A549 (cell line): ENCODE measurements around the gene EIF4G3. TPM values are rescaled to one million over a fixed set of nuclear protein-coding genes. Genes with fewer than 3 reads are reported as not detected.
"Not testable (repeated sequence)": the region's sequence is repeated elsewhere in the genome, so short reads cannot be mapped to it uniquely, and the experiment has no call there.

Experiments
- ATAC-seq, 2 experiments: fragments of 200-7000 bp in 1 of 2; fragments of >200 bp in 1 of 2; cut with Nextera tagmentation in 1 of 2; cut with Tn5 transposase in 1 of 2; 3 replicates each; pipeline versions ENCODE4 v1.8.0 to v1.9.1; 2018 to 2020; ENCODE audit warnings: mild to moderate bottlenecking in 1 of 2, moderate library complexity in 1 of 2
- CTCF ChIA-PET: fragments of 300-600 bp; sonication (Branson Sonifier 250); formaldehyde crosslinking; extraction: SDS; loops from one replicate; lab custom pipeline; 2021; ENCODE audit warnings: antibody characterized with exemption, inconsistent platforms; lab: Yijun Ruan, JAX
- POLR2A ChIA-PET: fragments of 350-600 bp; formaldehyde crosslinking; extraction: SDS; loops from one replicate; lab custom pipeline; 2021; ENCODE audit warnings: antibody characterized with exemption, inconsistent platforms; lab: Yijun Ruan, JAX
- DNase-seq, 2 experiments: peaks; one replicate each; pipeline versions ENCODE4 v3.0.0 to v3.0.0-alpha.2; 2011 to 2016; ENCODE audit warnings: low read depth in 1 of 2, low spot score in 1 of 2
- FAIRE-seq: peaks from 2 replicates; lab custom pipeline; 2011; peaks lifted over from hg19 to GRCh38; lab: Jason Lieb, UNC
- H3K27ac ChIP-seq, 2 experiments: fragments of >200 bp; sonication (Bioruptor Twin); formaldehyde crosslinking; 3 replicates each; pipeline ENCODE4 v1.5.1; 2016 to 2017
- H3K4me1 ChIP-seq: fragments of >200 bp; sonication (Bioruptor Twin); formaldehyde crosslinking; 3 replicates; pipeline ENCODE4 v1.6.1; 2016
- H3K4me2 ChIP-seq: fragments of >200 bp; sonication (Bioruptor Twin); formaldehyde crosslinking; 3 replicates; pipeline ENCODE4 v1.6.1; 2016
- H3K4me3 ChIP-seq: fragments of >200 bp; sonication (Bioruptor Twin); formaldehyde crosslinking; 3 replicates; pipeline ENCODE4 v1.5.1; 2016
- H3K9me3 ChIP-seq: fragments of >200 bp; sonication (Bioruptor Twin); formaldehyde crosslinking; 3 replicates; pipeline ENCODE4 v1.6.1; 2016
- CHD2 ChIP-seq: fragments of 150-350 bp; IDR thresholded peaks from 2 replicates; pipeline ENCODE4 v1.6.1; 2014; ENCODE audit warnings: low read length; ENCODE audit not compliant: partially characterized antibody
- EHMT2 ChIP-seq: fragments of 200-600 bp; sonication (generic); IDR thresholded peaks from 2 replicates; pipeline ENCODE4 v1.6.1; 2016; ENCODE audit warnings: antibody characterized with exemption, low read depth, mild to moderate bottlenecking, moderate library complexity
- ESRRA ChIP-seq: fragments of 150-350 bp; IDR thresholded peaks from 2 replicates; pipeline ENCODE4 v1.6.1; 2014; ENCODE audit warnings: mild to moderate bottlenecking, low read length, borderline replicate concordance
- FOXS1 ChIP-seq: fragments of 250-450 bp; sonication (Bioruptor Pico); IDR thresholded peaks from 2 replicates; pipeline ENCODE4 v1.5.0; 2020; ENCODE audit warnings: mild to moderate bottlenecking, moderate library complexity
- RCOR1 ChIP-seq: fragments of 150-350 bp; IDR thresholded peaks from 2 replicates; pipeline ENCODE4 v1.6.1; 2014; ENCODE audit warnings: antibody characterized with exemption, low read length, low read depth
- RNF2 ChIP-seq: fragments of 200-600 bp; sonication (generic); IDR thresholded peaks from 2 replicates; pipeline ENCODE4 v1.6.1; 2016; ENCODE audit warnings: low read depth, mild to moderate bottlenecking, antibody characterized with exemption, moderate library complexity, borderline replicate concordance
- SREBF2 ChIP-seq: fragments of 450-650 bp; IDR thresholded peaks from 2 replicates; pipeline ENCODE4 v1.6.1; 2014; ENCODE audit warnings: mild to moderate bottlenecking, moderate library complexity
- TFCP2L1 ChIP-seq: fragments of 250-450 bp; sonication (Bioruptor Pico); IDR thresholded peaks from 2 replicates; pipeline ENCODE4 v1.5.0; 2021; ENCODE audit warnings: mild to moderate bottlenecking
- WGBS: methylation state at CpG from one replicate; pipeline ENCODE4 v1.1.6; 2017; ENCODE audit errors: missing lambda C conversion rate; 5-methylcytosine and 5-hydroxymethylcytosine counted together
- polyA plus RNA-seq, 4 experiments: library from polyadenylated mRNA; depleted of rRNA in 3 of 4; stranded (reverse); fragments of >200 nt; fragmentation: RNase III in 1 of 4; extraction: RNeasy Plus Mini Kit Qiagen cat#74134 plus additional on column Dnase treatment in 1 of 4; gene quantifications; 2 replicates in 3 of 4; 3 replicates in 1 of 4; pipeline ENCODE4 v1.2.3, GENCODE V29; 2011 to 2017
- TF ChIP-seq, protein P1 (sequence below): fragments of 200-600 bp; sonication (generic); IDR thresholded peaks from 2 replicates; pipeline ENCODE4 v1.6.1; 2016; ENCODE audit warnings: antibody characterized with exemption, mild to moderate bottlenecking, moderate library complexity
- TF ChIP-seq, protein P2 (sequence below): fragments of 250-450 bp; sonication (Bioruptor Pico); IDR thresholded peaks from 2 replicates; pipeline ENCODE4 v1.5.0; 2020; ENCODE audit warnings: low read depth, mild to moderate bottlenecking, moderate library complexity
- TF ChIP-seq, protein P3 (sequence below): IDR thresholded peaks from 2 replicates; pipeline ENCODE4 v1.6.1; 2012
- TF ChIP-seq, protein P4 (sequence below): fragments of 450-650 bp; IDR thresholded peaks from 2 replicates; pipeline ENCODE4 v1.6.1; 2014; ENCODE audit warnings: antibody characterized with exemption

The EIF4G3 gene
- polyA plus RNA-seq, 2 of the 4 experiments (the other 2 are of a cell fraction), result 25.0 to 51.3 TPM

DNA sequence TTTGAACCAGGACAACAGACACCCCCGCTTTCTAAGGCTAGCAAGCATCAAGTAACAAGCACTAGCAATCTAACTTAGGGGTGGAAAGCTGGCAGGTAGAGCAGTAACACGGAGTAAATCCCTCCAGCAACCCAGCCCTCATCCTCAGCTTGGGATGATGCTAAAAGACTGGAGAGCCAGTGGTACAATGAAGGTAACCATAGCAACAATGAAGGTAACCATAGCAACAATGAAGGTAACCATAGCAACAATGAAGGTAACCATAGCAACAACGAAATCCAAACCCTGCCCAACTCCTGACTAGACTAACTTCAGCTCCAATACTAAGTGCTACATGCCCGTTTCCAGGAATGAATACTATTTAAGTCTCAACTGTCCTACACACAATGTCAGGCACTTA is 22.2 kb upstream of the EIF4G3 start (continued):
- TF ChIP-seq, protein P1, sequence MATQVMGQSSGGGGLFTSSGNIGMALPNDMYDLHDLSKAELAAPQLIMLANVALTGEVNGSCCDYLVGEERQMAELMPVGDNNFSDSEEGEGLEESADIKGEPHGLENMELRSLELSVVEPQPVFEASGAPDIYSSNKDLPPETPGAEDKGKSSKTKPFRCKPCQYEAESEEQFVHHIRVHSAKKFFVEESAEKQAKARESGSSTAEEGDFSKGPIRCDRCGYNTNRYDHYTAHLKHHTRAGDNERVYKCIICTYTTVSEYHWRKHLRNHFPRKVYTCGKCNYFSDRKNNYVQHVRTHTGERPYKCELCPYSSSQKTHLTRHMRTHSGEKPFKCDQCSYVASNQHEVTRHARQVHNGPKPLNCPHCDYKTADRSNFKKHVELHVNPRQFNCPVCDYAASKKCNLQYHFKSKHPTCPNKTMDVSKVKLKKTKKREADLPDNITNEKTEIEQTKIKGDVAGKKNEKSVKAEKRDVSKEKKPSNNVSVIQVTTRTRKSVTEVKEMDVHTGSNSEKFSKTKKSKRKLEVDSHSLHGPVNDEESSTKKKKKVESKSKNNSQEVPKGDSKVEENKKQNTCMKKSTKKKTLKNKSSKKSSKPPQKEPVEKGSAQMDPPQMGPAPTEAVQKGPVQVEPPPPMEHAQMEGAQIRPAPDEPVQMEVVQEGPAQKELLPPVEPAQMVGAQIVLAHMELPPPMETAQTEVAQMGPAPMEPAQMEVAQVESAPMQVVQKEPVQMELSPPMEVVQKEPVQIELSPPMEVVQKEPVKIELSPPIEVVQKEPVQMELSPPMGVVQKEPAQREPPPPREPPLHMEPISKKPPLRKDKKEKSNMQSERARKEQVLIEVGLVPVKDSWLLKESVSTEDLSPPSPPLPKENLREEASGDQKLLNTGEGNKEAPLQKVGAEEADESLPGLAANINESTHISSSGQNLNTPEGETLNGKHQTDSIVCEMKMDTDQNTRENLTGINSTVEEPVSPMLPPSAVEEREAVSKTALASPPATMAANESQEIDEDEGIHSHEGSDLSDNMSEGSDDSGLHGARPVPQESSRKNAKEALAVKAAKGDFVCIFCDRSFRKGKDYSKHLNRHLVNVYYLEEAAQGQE, result no peak
- no peak for TF ChIP-seq CHD2

DNA sequence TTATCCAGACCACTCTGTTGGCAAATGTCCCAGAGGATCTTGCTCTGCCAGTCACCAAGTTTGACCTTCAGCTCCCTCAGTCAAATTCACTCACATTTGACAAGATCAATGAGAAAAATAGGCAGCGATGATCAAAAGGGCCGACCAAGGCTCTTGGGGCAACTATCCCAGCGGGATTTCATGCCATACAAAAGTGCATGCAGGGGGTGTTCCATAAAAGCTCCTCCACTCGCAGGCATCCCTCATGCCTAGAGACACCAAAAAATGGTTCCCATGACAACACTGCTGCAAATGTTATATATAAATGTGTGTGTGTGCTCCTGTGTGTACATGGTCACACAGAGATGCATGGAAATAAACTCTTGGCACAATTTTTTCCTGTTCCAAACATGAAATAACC is 16.2 kb upstream of the EIF4G3 start:
- ATAC-seq (no peak), DNase-seq (no peak), FAIRE-seq (no peak)
- H3K4me2 ChIP-seq, result no peak overlapping the region
- 82% methylated on average over 4 of the region's 4 CpGs for WGBS
- peaks cover 6% of the 10 kb centered on the region for H3K4me1 ChIP-seq
- H3K27ac ChIP-seq, result no peak overlapping the region
- POLR2A ChIA-PET, result no interaction called here
- CTCF ChIA-PET, result interaction anchor here (0.8 to 2.3 kb wide), 3 partner anchors 9 to 497 kb away, joined by 3 to 11 read pairs (median 3); no protein-coding TSS in a partner anchor
- TF ChIP-seq SREBF2, result no peak
- TF ChIP-seq, protein P2, sequence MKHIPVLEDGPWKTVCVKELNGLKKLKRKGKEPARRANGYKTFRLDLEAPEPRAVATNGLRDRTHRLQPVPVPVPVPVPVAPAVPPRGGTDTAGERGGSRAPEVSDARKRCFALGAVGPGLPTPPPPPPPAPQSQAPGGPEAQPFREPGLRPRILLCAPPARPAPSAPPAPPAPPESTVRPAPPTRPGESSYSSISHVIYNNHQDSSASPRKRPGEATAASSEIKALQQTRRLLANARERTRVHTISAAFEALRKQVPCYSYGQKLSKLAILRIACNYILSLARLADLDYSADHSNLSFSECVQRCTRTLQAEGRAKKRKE (CRISPR knock-in tag), result no peak
- TF ChIP-seq TFCP2L1 (CRISPR knock-in tag), result no peak
- TF ChIP-seq, protein P1, result no peak
- TF ChIP-seq, protein P3, sequence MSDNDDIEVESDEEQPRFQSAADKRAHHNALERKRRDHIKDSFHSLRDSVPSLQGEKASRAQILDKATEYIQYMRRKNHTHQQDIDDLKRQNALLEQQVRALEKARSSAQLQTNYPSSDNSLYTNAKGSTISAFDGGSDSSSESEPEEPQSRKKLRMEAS, result no peak
- TF ChIP-seq EHMT2, result no peak
- no peak for TF ChIP-seq RCOR1
- no peak for TF ChIP-seq FOXS1 (CRISPR knock-in tag)
- TF ChIP-seq, protein P4, sequence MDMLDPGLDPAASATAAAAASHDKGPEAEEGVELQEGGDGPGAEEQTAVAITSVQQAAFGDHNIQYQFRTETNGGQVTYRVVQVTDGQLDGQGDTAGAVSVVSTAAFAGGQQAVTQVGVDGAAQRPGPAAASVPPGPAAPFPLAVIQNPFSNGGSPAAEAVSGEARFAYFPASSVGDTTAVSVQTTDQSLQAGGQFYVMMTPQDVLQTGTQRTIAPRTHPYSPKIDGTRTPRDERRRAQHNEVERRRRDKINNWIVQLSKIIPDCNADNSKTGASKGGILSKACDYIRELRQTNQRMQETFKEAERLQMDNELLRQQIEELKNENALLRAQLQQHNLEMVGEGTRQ, result no peak
- no peak overlapping the region for H3K4me3 ChIP-seq
- H3K9me3 ChIP-seq, result no peaks in the 10 kb centered on the region

DNA sequence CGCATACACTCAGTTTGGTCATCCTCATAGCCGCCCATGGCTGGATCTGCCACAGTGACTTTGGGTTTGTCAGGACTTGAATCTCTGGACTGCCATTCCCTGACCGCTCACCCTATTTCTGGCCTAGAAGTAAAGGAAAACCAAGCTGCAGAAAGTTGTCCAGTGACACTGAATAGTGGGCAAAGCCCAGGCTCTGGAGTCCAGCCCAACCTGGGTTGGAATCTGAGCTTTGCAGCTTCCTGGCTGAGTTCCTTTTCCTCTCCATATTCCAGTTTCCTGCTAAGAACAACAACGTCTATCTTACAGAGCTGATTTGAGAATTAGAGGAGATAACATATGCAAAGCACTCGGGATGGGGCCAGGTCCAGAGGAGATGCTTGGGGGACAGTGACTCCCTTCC is 15.6 kb upstream of the EIF4G3 start:
- FAIRE-seq, result no peak
- peaks cover 6% of the 10 kb centered on the region for H3K4me1 ChIP-seq
- no peak for ATAC-seq
- POLR2A ChIA-PET, result no interaction called here
- TF ChIP-seq RNF2 (no peak), ESRRA (no peak)
- 82% methylated on average over 5 of the region's 5 CpGs for WGBS
- H3K4me3 ChIP-seq, result no peak overlapping the region
- no peak for DNase-seq
- H3K27ac ChIP-seq, result no peak overlapping the region
- no peak overlapping the region for H3K4me2 ChIP-seq
- H3K9me3 ChIP-seq, result no peaks in the 10 kb centered on the region
- CTCF ChIA-PET, result interaction anchor here (0.7 to 2.3 kb wide), 5 partner anchors 9 to 497 kb away, joined by 3 to 11 read pairs (median 3); no protein-coding TSS in a partner anchor

DNA sequence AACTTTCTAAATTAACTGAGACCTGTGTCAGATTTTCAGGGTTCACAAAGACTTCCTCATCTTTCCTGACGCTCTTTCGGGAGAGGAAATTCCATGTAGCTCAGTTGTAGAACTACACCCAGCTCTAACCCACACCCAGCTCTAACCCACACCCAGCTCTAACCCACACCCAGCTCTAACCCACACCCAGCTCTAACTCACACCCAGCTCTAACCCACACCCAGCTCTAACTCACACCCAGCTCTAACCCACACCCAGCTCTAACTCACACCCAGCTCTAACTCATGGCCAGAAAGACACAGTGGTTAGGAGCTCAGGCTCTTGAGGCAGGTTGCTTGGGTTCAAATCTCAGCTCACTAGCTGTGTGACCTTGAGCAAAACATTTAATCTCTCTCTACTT is 14.1 kb upstream of the EIF4G3 start:
- CTCF ChIA-PET, result interaction anchor here (0.7 to 1.8 kb wide), 4 partner anchors 9 to 494 kb away, joined by 3 to 7 read pairs (median 4); no protein-coding TSS in a partner anchor
- H3K4me1 ChIP-seq, H3K27ac ChIP-seq, H3K9me3 ChIP-seq, H3K4me3 ChIP-seq, ATAC-seq, POLR2A ChIA-PET, DNase-seq, FAIRE-seq, H3K4me2 ChIP-seq: not testable (repeated sequence)
- WGBS, result 85% methylated on average over 2 of the region's 2 CpGs
